Measurements from ENCODE around the gene SERPINA12. TPM values are rescaled to one million over a fixed set of nuclear protein-coding genes. Genes with fewer than 3 reads are reported as not detected.

SERPINA12 gene
- total and polyA plus RNA-seq, 2 experiments from 2014 or later: not detected

GRCh38 chr14:94499673-94500072 lies 9.6 kb downstream of the SERPINA12 start (continued):
- TF ChIP-seq ZNF462 (CRISPR knock-in tag; IDR thresholded peaks at IDR 0.05): no peak
- TF ChIP-seq EZH2phosphoT487 (IDR thresholded peaks at IDR 0.05; ENCODE audit: unreplicated experiment): no peak
- no peak for TF ChIP-seq REST (IDR thresholded peaks at IDR 0.05; ENCODE audit: unreplicated experiment)
- no peak for TF ChIP-seq POLR2AphosphoS5 (IDR thresholded peaks at IDR 0.05; ENCODE audit: low read depth)

GRCh38 chr14:94498215-94498614 lies 11.1 kb downstream of the SERPINA12 start:
- Histone ChIP-seq H3K79me2 (replicated peaks; ENCODE audit: insufficient read depth) (no peaks in the 10 kb centered on the region), H3F3A (replicated peaks; ENCODE audit: low read depth) (no peaks in the 10 kb centered on the region), H2AFZ (no peak overlapping the region), H3K4me1 (ENCODE audit: insufficient read depth) (no peaks in the 10 kb centered on the region), H3K9me2 (ENCODE audit: insufficient read depth) (peaks cover 14% of the 10 kb centered on the region; the same call in 1 of the 2 replicates), H3K27me3 (ENCODE audit: insufficient read depth) (no peaks in the 10 kb centered on the region), H4K20me1 (replicated peaks; ENCODE audit: insufficient read depth) (no peaks in the 10 kb centered on the region), H3K36me3 (ENCODE audit: insufficient read depth) (no peaks in the 10 kb centered on the region), H3K4me2 (no peak overlapping the region), H3K27ac (ENCODE audit: low read depth) (no peak overlapping the region), H3K4me3 (no peak overlapping the region)
- no peaks in the 10 kb centered on the region for H3K4me1 Mint-ChIP-seq
- ATAC-seq: no peak
- peaks cover 9% of the 10 kb centered on the region for H3K27me3 Mint-ChIP-seq (ENCODE audit: insufficient read depth, low read depth, poor library complexity)
- no peaks in the 10 kb centered on the region for H3K36me3 Mint-ChIP-seq (ENCODE audit: low read depth)
- no peak overlapping the region for H3K27ac Mint-ChIP-seq
- no peak overlapping the region for H3K4me3 Mint-ChIP-seq
- no peak for DNase-seq (ENCODE audit: low spot score)
- H3K9me3 Mint-ChIP-seq: no peaks in the 10 kb centered on the region
- TF ChIP-seq CTCF (conservative IDR thresholded peaks at IDR 0.05; ENCODE audit: low read depth in 2 of 2) (no peak), ZNF114 (CRISPR knock-in tag; IDR thresholded peaks at IDR 0.05) (no peak), JUNB (IDR thresholded peaks at IDR 0.05; ENCODE audit: unreplicated experiment) (no peak)
